SK-N-SH (cell line): ENCODE measurements around the gene DUSP6.

Experiments used
- EP300 ChIP-seq, 2 experiments: IDR thresholded peaks; 2 replicates each; pipeline versions ENCODE4 v1.4.0 to v1.6.1; 2012; ENCODE audit warnings: borderline replicate concordance in 1 of 2, low read depth in 1 of 2, low read length in 1 of 2
- FOSL2 ChIP-seq: IDR thresholded peaks from 2 replicates; pipeline ENCODE4 v1.4.0; 2012; ENCODE audit warnings: low read depth, mild to moderate bottlenecking, moderate library complexity, borderline replicate concordance
- FOXM1 ChIP-seq: IDR thresholded peaks from 2 replicates; pipeline ENCODE4 v1.4.0; 2012; ENCODE audit warnings: low read depth, mild to moderate bottlenecking
- GABPA ChIP-seq: IDR thresholded peaks from 2 replicates; pipeline ENCODE4 v1.4.0; 2012; ENCODE audit warnings: low read depth, mild to moderate bottlenecking
- JUND ChIP-seq: IDR thresholded peaks from 2 replicates; pipeline ENCODE4 v1.4.0; 2012
- MXI1 ChIP-seq: IDR thresholded peaks from 2 replicates; pipeline ENCODE4 v1.6.1; 2012; ENCODE audit warnings: mild to moderate bottlenecking, low read depth, low read length, improper control_type of control experiment
- SIN3A ChIP-seq: IDR thresholded peaks from 2 replicates; pipeline ENCODE4 v1.6.1; 2012; ENCODE audit warnings: low read depth, mild to moderate bottlenecking, low read length, moderate library complexity, borderline replicate concordance
- TF ChIP-seq, protein P1 (sequence below): fragments of 200-600 bp; sonication (generic); IDR thresholded peaks from 2 replicates; pipeline ENCODE4 v1.6.1; 2017; ENCODE audit warnings: antibody characterized with exemption, mild to moderate bottlenecking, moderate library complexity

DNA sequence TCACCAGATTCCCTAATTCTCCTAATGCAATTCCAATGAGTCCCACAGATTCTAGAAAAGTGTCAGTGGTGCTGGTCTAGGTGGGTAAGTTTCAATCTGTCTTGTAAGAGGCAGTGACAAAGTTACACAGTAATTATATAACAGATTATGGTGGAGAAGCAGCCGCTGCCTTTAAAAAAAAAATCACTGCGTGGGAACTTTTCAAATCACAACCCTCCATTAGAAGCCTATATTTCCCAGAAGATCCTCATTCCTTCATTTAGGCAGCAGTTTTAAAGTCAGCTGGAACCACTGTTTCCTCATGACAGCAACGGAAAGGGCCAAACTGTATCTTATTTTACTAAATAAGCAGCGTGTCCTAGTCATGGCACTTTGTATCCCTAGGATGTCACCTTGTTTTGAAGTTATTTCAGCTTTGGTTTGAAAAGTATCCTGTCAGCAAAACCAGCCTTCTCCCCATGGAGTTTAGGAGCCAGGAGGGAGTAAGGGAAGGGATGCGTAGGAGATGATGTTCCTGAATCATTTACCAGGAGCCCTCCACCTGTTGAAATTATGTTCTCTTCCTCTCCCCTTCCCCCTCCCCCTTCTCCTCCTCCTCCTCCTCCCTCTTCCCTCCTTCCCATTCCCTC, 27.7 kb upstream of the DUSP6 start:
- TF ChIP-seq, protein P1, sequence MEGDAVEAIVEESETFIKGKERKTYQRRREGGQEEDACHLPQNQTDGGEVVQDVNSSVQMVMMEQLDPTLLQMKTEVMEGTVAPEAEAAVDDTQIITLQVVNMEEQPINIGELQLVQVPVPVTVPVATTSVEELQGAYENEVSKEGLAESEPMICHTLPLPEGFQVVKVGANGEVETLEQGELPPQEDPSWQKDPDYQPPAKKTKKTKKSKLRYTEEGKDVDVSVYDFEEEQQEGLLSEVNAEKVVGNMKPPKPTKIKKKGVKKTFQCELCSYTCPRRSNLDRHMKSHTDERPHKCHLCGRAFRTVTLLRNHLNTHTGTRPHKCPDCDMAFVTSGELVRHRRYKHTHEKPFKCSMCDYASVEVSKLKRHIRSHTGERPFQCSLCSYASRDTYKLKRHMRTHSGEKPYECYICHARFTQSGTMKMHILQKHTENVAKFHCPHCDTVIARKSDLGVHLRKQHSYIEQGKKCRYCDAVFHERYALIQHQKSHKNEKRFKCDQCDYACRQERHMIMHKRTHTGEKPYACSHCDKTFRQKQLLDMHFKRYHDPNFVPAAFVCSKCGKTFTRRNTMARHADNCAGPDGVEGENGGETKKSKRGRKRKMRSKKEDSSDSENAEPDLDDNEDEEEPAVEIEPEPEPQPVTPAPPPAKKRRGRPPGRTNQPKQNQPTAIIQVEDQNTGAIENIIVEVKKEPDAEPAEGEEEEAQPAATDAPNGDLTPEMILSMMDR, result no peak
- TF ChIP-seq EP300 (IDR thresholded peaks at IDR 0.05; ENCODE audit: borderline replicate concordance in 1 of 2, low read depth in 1 of 2, low read length in 1 of 2) (no peak), MXI1 (no peak), SIN3A (no peak), FOXM1 (no peak), JUND (no peak), GABPA (no peak), FOSL2 (no peak)
